H9 (cell line): ENCODE data around the gene NPAS3. TPM values are rescaled to one million over a fixed set of nuclear protein-coding genes. Genes with fewer than 3 reads are reported as not detected.

Experiments used
- DNase-seq: peaks from one replicate; pipeline ENCODE4 v3.0.0-alpha.2; 2017
- H2AFZ ChIP-seq: one replicate; pipeline ENCODE4 v1.6.1; 2013; ENCODE audit warnings: mild to moderate bottlenecking, low read length, control low read depth, moderate library complexity
- H2AK5ac ChIP-seq: 2 replicates; pipeline ENCODE4 v1.6.1; 2013; ENCODE audit warnings: low read length, control low read depth, mixed read lengths; ENCODE audit not compliant: insufficient read length
- H2BK120ac ChIP-seq: one replicate; pipeline ENCODE4 v1.6.1; 2013; ENCODE audit warnings: low read depth, mild to moderate bottlenecking, low read length, control low read depth, inconsistent platforms; ENCODE audit not compliant: poor library complexity, severe bottlenecking
- H2BK12ac ChIP-seq: 2 replicates; pipeline ENCODE4 v1.6.1; 2013; ENCODE audit warnings: low read length, control low read depth, mixed read lengths, low read depth; ENCODE audit not compliant: insufficient read length
- H2BK15ac ChIP-seq: 2 replicates; pipeline ENCODE4 v1.6.1; 2013; ENCODE audit warnings: low read depth, low read length, control low read depth
- H2BK20ac ChIP-seq: one replicate; pipeline ENCODE4 v1.6.1; 2013; ENCODE audit warnings: low read depth, mild to moderate bottlenecking, low read length, control low read depth, inconsistent platforms; ENCODE audit not compliant: poor library complexity, severe bottlenecking
- H2BK5ac ChIP-seq: 2 replicates; pipeline ENCODE4 v1.6.1; 2013; ENCODE audit warnings: low read length, control low read depth, mixed read lengths; ENCODE audit not compliant: insufficient read length
- H3K14ac ChIP-seq: 2 replicates; pipeline ENCODE4 v1.6.1; 2013; ENCODE audit warnings: low read length, control low read depth; ENCODE audit not compliant: insufficient read depth
- H3K18ac ChIP-seq: 2 replicates; pipeline ENCODE4 v1.6.1; 2013; ENCODE audit warnings: low read depth, mild to moderate bottlenecking, mixed read lengths, low read length, control low read depth; ENCODE audit not compliant: insufficient read length
- H3K23ac ChIP-seq: 2 replicates; pipeline ENCODE4 v1.6.1; 2013; ENCODE audit warnings: low read length, control low read depth, mixed read lengths, low read depth; ENCODE audit not compliant: insufficient read length
- H3K23me2 ChIP-seq: 2 replicates; pipeline ENCODE4 v1.6.1; 2013; ENCODE audit warnings: low read depth, mild to moderate bottlenecking, mixed read lengths, low read length, control low read depth; ENCODE audit not compliant: insufficient read length, poor library complexity, severe bottlenecking
- H3K27ac ChIP-seq: 2 replicates; pipeline ENCODE4 v1.5.1; 2013; ENCODE audit warnings: low read length, control low read depth, mixed read lengths, low read depth; ENCODE audit not compliant: insufficient read length
- H3K27me3 ChIP-seq: 2 replicates; pipeline ENCODE4 v1.6.1; 2013; ENCODE audit warnings: low read length, control low read depth, inconsistent platforms; ENCODE audit not compliant: insufficient read depth
- H3K4ac ChIP-seq: 2 replicates; pipeline ENCODE4 v1.6.1; 2013; ENCODE audit warnings: low read depth, mild to moderate bottlenecking, control low read depth, inconsistent platforms, low read length, moderate library complexity
- H3K4me1 ChIP-seq: 2 replicates; pipeline ENCODE4 v1.6.1; 2013; ENCODE audit warnings: low read length, control low read depth, inconsistent platforms; ENCODE audit not compliant: insufficient read depth
- H3K4me2 ChIP-seq: 2 replicates; pipeline ENCODE4 v1.6.1; 2013; ENCODE audit warnings: low read length, control low read depth, mixed read lengths; ENCODE audit not compliant: insufficient read length, insufficient read depth
- H3K56ac ChIP-seq: 2 replicates; pipeline ENCODE4 v1.6.1; 2013; ENCODE audit warnings: low read depth, mild to moderate bottlenecking, mixed read lengths, low read length, control low read depth; ENCODE audit not compliant: insufficient read length
- H3K79me1 ChIP-seq: 2 replicates; pipeline ENCODE4 v1.6.1; 2013; ENCODE audit warnings: low read depth, mild to moderate bottlenecking, moderate library complexity, low read length, control low read depth, inconsistent platforms; ENCODE audit not compliant: insufficient read depth, poor library complexity, severe bottlenecking
- H3K79me2 ChIP-seq: 2 replicates; pipeline ENCODE4 v1.6.1; 2013; ENCODE audit warnings: low read length, control low read depth, inconsistent platforms; ENCODE audit not compliant: insufficient read depth
- H3K9ac ChIP-seq: 2 replicates; pipeline ENCODE4 v1.6.1; 2013; ENCODE audit warnings: low read length, control low read depth, mixed read lengths; ENCODE audit not compliant: insufficient read length; ENCODE audit errors: extremely low read depth
- H3K9me3 ChIP-seq: one replicate; pipeline ENCODE4 v1.6.1; 2013; ENCODE audit warnings: low read depth, low read length, inconsistent platforms; ENCODE audit not compliant: control insufficient read depth
- H3T11ph ChIP-seq: one replicate; pipeline ENCODE4 v1.6.1; 2013; ENCODE audit warnings: mild to moderate bottlenecking, low read length, control low read depth, inconsistent platforms
- H4K20me1 ChIP-seq: one replicate; pipeline ENCODE4 v1.6.1; 2013; ENCODE audit not compliant: control insufficient read depth, insufficient read length, insufficient read depth
- H4K5ac ChIP-seq: 2 replicates; pipeline ENCODE4 v1.6.1; 2013; ENCODE audit warnings: low read depth, mild to moderate bottlenecking, mixed read lengths, low read length, control low read depth; ENCODE audit not compliant: insufficient read length
- H4K8ac ChIP-seq: replicated peaks from 2 replicates; pipeline ENCODE4 v1.6.1; 2013; ENCODE audit warnings: low read length, control low read depth, mixed read lengths, low read depth; ENCODE audit not compliant: insufficient read length
- H4K91ac ChIP-seq: 2 replicates; pipeline ENCODE4 v1.6.1; 2013; ENCODE audit warnings: low read depth, mild to moderate bottlenecking, moderate library complexity, mixed read lengths, low read length, control low read depth; ENCODE audit not compliant: insufficient read length
- H3K27ac Mint-ChIP-seq, 3 experiments: 2 replicates in 2 of 3; 3 replicates in 1 of 3; pipeline ENCODE4 v1.8.0; 2020 to 2021; ENCODE audit warnings: mixed read lengths in 3 of 3, mild to moderate bottlenecking in 1 of 3, moderate library complexity in 1 of 3
- H3K27me3 Mint-ChIP-seq: 2 replicates; pipeline ENCODE4 v1.8.0; 2021; ENCODE audit warnings: low read depth, mild to moderate bottlenecking, moderate library complexity, mixed read lengths
- H3K36me3 Mint-ChIP-seq, 3 experiments: 2 replicates in 2 of 3; 3 replicates in 1 of 3; pipeline ENCODE4 v1.8.0; 2020 to 2021; ENCODE audit warnings: low read depth in 3 of 3, mixed read lengths in 3 of 3; ENCODE audit not compliant: insufficient read depth in 1 of 3
- H3K4me1 Mint-ChIP-seq, 2 experiments: 2 replicates each; pipeline ENCODE4 v1.8.0; 2020; ENCODE audit warnings: mixed read lengths in 2 of 2
- H3K4me3 Mint-ChIP-seq, 2 experiments: 2 replicates in 1 of 2; 3 replicates in 1 of 2; pipeline ENCODE4 v1.8.0; 2020 to 2021; ENCODE audit warnings: mild to moderate bottlenecking in 2 of 2, mixed read lengths in 2 of 2, moderate library complexity in 1 of 2
- H3K9me3 Mint-ChIP-seq, 2 experiments: 2 replicates in 1 of 2; 3 replicates in 1 of 2; pipeline ENCODE4 v1.8.0; 2020; ENCODE audit warnings: mild to moderate bottlenecking in 2 of 2, mixed read lengths in 2 of 2, moderate library complexity in 1 of 2
- WGBS: extraction: QIAGEN DNeasy Blood & Tissue Kit; methylation state at CpG from one replicate; pipeline ENCODE4 v1.1.7; 2013; ENCODE audit warnings: missing lambda C conversion rate, low lambda C conversion rate, mixed read lengths; ENCODE audit not compliant: insufficient read length; ENCODE audit errors: extremely low coverage; 5-methylcytosine and 5-hydroxymethylcytosine counted together
- total RNA-seq: library from RNA; stranded (reverse); gene quantifications from 2 replicates; pipeline ENCODE4 v1.2.1, GENCODE V29; 2021
- TF ChIP-seq, protein P1 (sequence below): fragments of 200-600 bp; sonication (generic); conservative IDR thresholded peaks from 3 replicates; pipeline ENCODE4 v1.8.0; 2021; ENCODE audit warnings: antibody characterized with exemption, mild to moderate bottlenecking

NPAS3 gene
- total RNA-seq, 1 experiment from 2014 or later, result 0.17 TPM

GRCh38 chr14:33568935-33569579 is 630.4 kb downstream of the NPAS3 start:
- Histone ChIP-seq H2BK120ac (no peak overlapping the region), H2BK15ac (no peak overlapping the region), H3K79me2 (no peaks in the 10 kb centered on the region), H3K4me1 (no peaks in the 10 kb centered on the region; the same call in 1 of the 2 replicates), H2AFZ (no peak overlapping the region), H4K91ac (no peak overlapping the region), H4K20me1 (no peaks in the 10 kb centered on the region), H3K27me3 (no peaks in the 10 kb centered on the region), H3K9ac (no peak overlapping the region), H3K56ac (no peak overlapping the region), H3K18ac (no peak overlapping the region), H3K4me2 (no peak overlapping the region), H2BK20ac (no peak overlapping the region), H2AK5ac (no peak overlapping the region), H2BK12ac (no peak overlapping the region), H3K23me2 (no peaks in the 10 kb centered on the region), H3K14ac (no peak overlapping the region), H3T11ph (no peak overlapping the region), H4K8ac (no peak overlapping the region), H3K23ac (no peak overlapping the region), H4K5ac (no peak overlapping the region), H3K79me1 (no peaks in the 10 kb centered on the region), H3K4ac (no peak overlapping the region), H2BK5ac (no peak overlapping the region), H3K9me3 (no peaks in the 10 kb centered on the region), H3K27ac (no peak overlapping the region)
- Mint-ChIP-seq H3K36me3 (no peaks in the 10 kb centered on the region), H3K4me1 (peaks cover 21 to 25% of the 10 kb centered on the region in 2 experiments), H3K27me3 (no peaks in the 10 kb centered on the region), H3K4me3 (no peak overlapping the region), H3K9me3 (no peaks in the 10 kb centered on the region), H3K27ac (no peak overlapping the region)
- no peak for DNase-seq
- no CpG with 5 or more reads among the region's 3 CpGs for WGBS
- TF ChIP-seq, protein P1, sequence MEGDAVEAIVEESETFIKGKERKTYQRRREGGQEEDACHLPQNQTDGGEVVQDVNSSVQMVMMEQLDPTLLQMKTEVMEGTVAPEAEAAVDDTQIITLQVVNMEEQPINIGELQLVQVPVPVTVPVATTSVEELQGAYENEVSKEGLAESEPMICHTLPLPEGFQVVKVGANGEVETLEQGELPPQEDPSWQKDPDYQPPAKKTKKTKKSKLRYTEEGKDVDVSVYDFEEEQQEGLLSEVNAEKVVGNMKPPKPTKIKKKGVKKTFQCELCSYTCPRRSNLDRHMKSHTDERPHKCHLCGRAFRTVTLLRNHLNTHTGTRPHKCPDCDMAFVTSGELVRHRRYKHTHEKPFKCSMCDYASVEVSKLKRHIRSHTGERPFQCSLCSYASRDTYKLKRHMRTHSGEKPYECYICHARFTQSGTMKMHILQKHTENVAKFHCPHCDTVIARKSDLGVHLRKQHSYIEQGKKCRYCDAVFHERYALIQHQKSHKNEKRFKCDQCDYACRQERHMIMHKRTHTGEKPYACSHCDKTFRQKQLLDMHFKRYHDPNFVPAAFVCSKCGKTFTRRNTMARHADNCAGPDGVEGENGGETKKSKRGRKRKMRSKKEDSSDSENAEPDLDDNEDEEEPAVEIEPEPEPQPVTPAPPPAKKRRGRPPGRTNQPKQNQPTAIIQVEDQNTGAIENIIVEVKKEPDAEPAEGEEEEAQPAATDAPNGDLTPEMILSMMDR, result no peak
